22Rv1 (cell line): ENCODE data around the gene TTC1.

ENCODE experiments used
- CTCF ChIP-seq: fragments of 450-650 bp; IDR thresholded peaks from 2 replicates; pipeline ENCODE4 v1.5.1; 2017; ENCODE audit warnings: mild to moderate bottlenecking
- ZFX ChIP-seq: fragments of 450-650 bp; IDR thresholded peaks from 2 replicates; pipeline ENCODE4 v1.6.1; 2017; ENCODE audit warnings: antibody characterized with exemption, borderline replicate concordance

- TF ChIP-seq CTCF, result no peak
- TF ChIP-seq ZFX, result no peak
Measured at GRCh38 chr5:160044967-160045366, 36.0 kb downstream of the TTC1 start.
